ENCODE data around the gene LRRC37A3. TPM values are rescaled to one million over a fixed set of nuclear protein-coding genes. Genes with fewer than 3 reads are reported as not detected.
"Not testable (repeated sequence)": the region's sequence is repeated elsewhere in the genome, so short reads cannot be mapped to it uniquely, and the experiment has no call there.

LRRC37A3 gene
- total RNA-seq, 1 experiment from 2014 or later: 7.7 TPM

GRCh38 chr17:64814993-64815832, 104.1 kb downstream of the LRRC37A3 start:
- H3K9me2 ChIP-seq (ENCODE audit: insufficient read depth); H2AFZ ChIP-seq (ENCODE audit: low read depth, low read length, poor library complexity, severe bottlenecking); intact Hi-C loops (cut with micrococcal nuclease); H3K9ac ChIP-seq (ENCODE audit: low read length); BruUV-seq (replicated peaks); H3K9me3 ChIP-seq (ENCODE audit: control insufficient read depth in 1 of 2, insufficient read depth in 1 of 2, low read depth in 1 of 2, low read length in 2 of 2); RAD21 ChIA-PET (ENCODE audit: low non-redundant PET in 1 of 2, low total read pairs in 2 of 2, uncharacterized antibody in 2 of 2, unreplicated experiment in 2 of 2); POLR2A ChIA-PET; H3K4me2 ChIP-seq (ENCODE audit: low read length); CTCF ChIA-PET; H3K79me2 ChIP-seq (ENCODE audit: insufficient read depth, low read length); H3K27me3 ChIP-seq (ENCODE audit: insufficient read depth, low read length); H3K4me3 ChIP-seq (replicated peaks in 1 of 2; ENCODE audit: low read depth in 1 of 2, low read length in 2 of 2); H3K36me3 ChIP-seq (ENCODE audit: control insufficient read depth in 1 of 2, insufficient read depth in 2 of 2, low read length in 2 of 2); DNase-seq (ENCODE audit: low read depth, low spot score); H4K20me1 ChIP-seq (ENCODE audit: insufficient read depth): not testable (repeated sequence)
- peaks cover 14 to 16% of the 10 kb centered on the region in 2 experiments; a peak in 3 of 4 replicates for H3K4me1 ChIP-seq (ENCODE audit: control insufficient read depth in 1 of 2, insufficient read depth in 2 of 2, low read length in 2 of 2)
- peak; percentile 71 for ATAC-seq
- peak overlapping the region; percentile 51 for H3K27ac ChIP-seq (ENCODE audit: low read depth, low read length)

- not testable (repeated sequence) for H2AFZ ChIP-seq (ENCODE audit: low read depth, low read length, poor library complexity, severe bottlenecking); BruUV-seq (replicated peaks)
- H3K4me2 ChIP-seq (ENCODE audit: low read length): peak overlapping the region; percentile 77
Measured at GRCh38 chr17:64808178-64808977, 110.9 kb downstream of the LRRC37A3 start.

More at GRCh38 chr17:64808178-64808977, 110.9 kb downstream of the LRRC37A3 start:
- POLR2A ChIA-PET; H3K36me3 ChIP-seq (ENCODE audit: control insufficient read depth in 1 of 2, insufficient read depth in 2 of 2, low read length in 2 of 2); RAD21 ChIA-PET (ENCODE audit: low non-redundant PET in 1 of 2, low total read pairs in 2 of 2, uncharacterized antibody in 2 of 2, unreplicated experiment in 2 of 2); H3K79me2 ChIP-seq (ENCODE audit: insufficient read depth, low read length); H3K9me3 ChIP-seq (ENCODE audit: control insufficient read depth in 1 of 2, insufficient read depth in 1 of 2, low read depth in 1 of 2, low read length in 2 of 2); H3K9me2 ChIP-seq (ENCODE audit: insufficient read depth); intact Hi-C loops (cut with micrococcal nuclease); H4K20me1 ChIP-seq (ENCODE audit: insufficient read depth); H3K27me3 ChIP-seq (ENCODE audit: insufficient read depth, low read length); CTCF ChIA-PET: not testable (repeated sequence)
- ATAC-seq (peak; percentile 98), DNase-seq (ENCODE audit: low read depth, low spot score) (peak; percentile 62)
- H3K27ac ChIP-seq (ENCODE audit: low read depth, low read length): peak overlapping the region; percentile 69
- H3K4me3 ChIP-seq (replicated peaks in 1 of 2; ENCODE audit: low read depth in 1 of 2, low read length in 2 of 2): peak overlapping the region in 1 of 2 experiments; percentile 29; a peak in 2 of 4 replicates
- TF ChIP-seq CBX3 (IDR thresholded peaks at IDR 0.05; ENCODE audit: low read depth) (peak; percentile 82), FOSL1 (IDR thresholded peaks at IDR 0.05; ENCODE audit: low read depth) (peak; percentile 82), SP1 (IDR thresholded peaks at IDR 0.05; ENCODE audit: low read depth) (peak; percentile 64; the same call in 1 of the 2 replicates), JUND (IDR thresholded peaks at IDR 0.05) (peak; percentile 84), POLR2AphosphoS5 (IDR thresholded peaks at IDR 0.05; ENCODE audit: low read depth, low read length) (peak; percentile 38; the same call in 1 of the 2 replicates)
- peaks cover 15 to 24% of the 10 kb centered on the region in 2 experiments; a peak in 3 of 4 replicates for H3K4me1 ChIP-seq (ENCODE audit: control insufficient read depth in 1 of 2, insufficient read depth in 2 of 2, low read length in 2 of 2)
- H3K9ac ChIP-seq (ENCODE audit: low read length): peak overlapping the region; percentile 52

Other genes starting within 250 kb of the LRRC37A3 start
- 49.4 TPM for gene GNA13, start 137.3 kb upstream of the LRRC37A3 start, total RNA-seq (2021; ENCODE audit: unreplicated experiment)
- gene RGS9, start 217.9 kb upstream of the LRRC37A3 start, total RNA-seq (2021; ENCODE audit: unreplicated experiment): 8.6 TPM

All from HCT116 (cell line).